Measurements from ENCODE around the gene CSRNP3.
A peak's percentile ranks its signal among the peaks of the same experiment; 100 is the strongest.

Gene CSRNP3

DNA sequence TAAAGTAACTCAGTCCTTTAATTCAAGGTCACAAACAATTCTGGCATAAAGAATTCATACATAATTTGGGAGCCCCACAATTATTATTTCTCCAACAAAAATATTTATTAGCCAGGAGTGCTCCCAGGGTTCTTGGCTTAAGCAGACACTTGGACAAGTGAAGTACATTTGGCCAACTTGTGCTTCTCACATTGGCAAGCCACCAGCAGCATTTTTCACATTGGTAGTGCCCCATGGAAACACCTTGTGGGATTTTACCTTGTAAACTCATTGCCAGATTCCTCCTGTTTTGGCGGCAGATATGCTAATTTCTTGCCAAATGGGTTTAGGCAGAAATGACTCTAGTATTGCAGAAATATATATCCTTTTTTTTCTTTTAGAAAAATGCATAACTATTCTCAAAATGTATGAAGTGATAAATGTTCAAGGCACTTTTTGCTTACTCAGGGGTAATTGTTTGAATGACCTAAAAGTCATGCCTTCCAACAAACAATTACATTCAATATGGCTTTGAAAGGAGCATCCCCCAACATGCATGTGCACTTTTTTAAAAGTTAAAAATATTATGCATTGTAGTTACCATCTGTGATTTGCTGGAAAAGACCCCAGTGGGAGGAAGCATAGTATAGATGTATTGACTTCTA is 113.5 kb downstream of the CSRNP3 start:
- CTCF ChIA-PET, result no interaction called here
- POLR2A ChIA-PET, result no interaction called here
- TF ChIP-seq ZNF324 (tag by site-specific recombination; IDR thresholded peaks at IDR 0.05), result no peak
- no peak for TF ChIP-seq ZNF146 (tag by site-specific recombination; IDR thresholded peaks at IDR 0.05)
- TF ChIP-seq ZNF366 (tag by site-specific recombination; conservative IDR thresholded peaks at IDR 0.05), result no peak
- TF ChIP-seq, protein P1, sequence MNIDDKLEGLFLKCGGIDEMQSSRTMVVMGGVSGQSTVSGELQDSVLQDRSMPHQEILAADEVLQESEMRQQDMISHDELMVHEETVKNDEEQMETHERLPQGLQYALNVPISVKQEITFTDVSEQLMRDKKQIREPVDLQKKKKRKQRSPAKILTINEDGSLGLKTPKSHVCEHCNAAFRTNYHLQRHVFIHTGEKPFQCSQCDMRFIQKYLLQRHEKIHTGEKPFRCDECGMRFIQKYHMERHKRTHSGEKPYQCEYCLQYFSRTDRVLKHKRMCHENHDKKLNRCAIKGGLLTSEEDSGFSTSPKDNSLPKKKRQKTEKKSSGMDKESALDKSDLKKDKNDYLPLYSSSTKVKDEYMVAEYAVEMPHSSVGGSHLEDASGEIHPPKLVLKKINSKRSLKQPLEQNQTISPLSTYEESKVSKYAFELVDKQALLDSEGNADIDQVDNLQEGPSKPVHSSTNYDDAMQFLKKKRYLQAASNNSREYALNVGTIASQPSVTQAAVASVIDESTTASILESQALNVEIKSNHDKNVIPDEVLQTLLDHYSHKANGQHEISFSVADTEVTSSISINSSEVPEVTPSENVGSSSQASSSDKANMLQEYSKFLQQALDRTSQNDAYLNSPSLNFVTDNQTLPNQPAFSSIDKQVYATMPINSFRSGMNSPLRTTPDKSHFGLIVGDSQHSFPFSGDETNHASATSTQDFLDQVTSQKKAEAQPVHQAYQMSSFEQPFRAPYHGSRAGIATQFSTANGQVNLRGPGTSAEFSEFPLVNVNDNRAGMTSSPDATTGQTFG (tag by site-specific recombination; IDR thresholded peaks at IDR 0.05; ENCODE audit: borderline replicate concordance), result no peak
- TF ChIP-seq, protein P2, sequence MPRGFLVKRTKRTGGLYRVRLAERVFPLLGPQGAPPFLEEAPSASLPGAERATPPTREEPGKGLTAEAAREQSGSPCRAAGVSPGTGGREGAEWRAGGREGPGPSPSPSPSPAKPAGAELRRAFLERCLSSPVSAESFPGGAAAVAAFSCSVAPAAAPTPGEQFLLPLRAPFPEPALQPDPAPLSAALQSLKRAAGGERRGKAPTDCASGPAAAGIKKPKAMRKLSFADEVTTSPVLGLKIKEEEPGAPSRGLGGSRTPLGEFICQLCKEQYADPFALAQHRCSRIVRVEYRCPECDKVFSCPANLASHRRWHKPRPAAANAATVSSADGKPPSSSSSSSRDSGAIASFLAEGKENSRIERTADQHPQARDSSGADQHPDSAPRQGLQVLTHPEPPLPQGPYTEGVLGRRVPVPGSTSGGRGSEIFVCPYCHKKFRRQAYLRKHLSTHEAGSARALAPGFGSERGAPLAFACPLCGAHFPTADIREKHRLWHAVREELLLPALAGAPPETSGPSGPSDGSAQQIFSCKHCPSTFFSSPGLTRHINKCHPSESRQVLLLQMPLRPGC (tag by site-specific recombination; IDR thresholded peaks at IDR 0.05), result no peak
- TF ChIP-seq ZNF416 (tag by site-specific recombination; IDR thresholded peaks at IDR 0.05), result no peak

DNA sequence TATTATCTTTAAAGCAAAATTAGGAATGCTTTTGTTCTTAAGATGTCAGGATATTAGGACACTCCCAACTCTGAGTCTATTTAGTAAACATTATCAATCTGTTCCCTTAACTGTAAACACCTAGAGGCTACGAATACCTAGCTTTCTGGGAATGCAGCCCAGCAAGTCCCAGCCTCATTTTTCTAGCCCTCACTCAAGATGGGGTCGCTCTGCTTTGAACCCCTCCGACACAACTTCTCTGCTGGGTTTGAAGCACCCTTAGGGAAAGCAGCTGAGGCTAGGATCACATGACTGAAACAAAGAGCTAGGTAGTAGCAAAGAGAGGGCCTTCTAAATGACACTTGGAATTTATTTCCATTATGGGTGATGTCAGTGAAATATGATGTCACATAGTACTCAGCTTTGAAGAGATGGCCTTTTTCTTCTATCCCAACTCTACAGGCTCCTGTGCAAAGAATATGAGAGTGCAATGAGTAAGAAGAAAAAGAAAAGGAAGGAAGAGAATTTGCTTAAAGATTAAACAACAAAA is 114.7 kb downstream of the CSRNP3 start:
- POLR2A ChIA-PET, result no interaction called here
- CTCF ChIA-PET, result interaction anchor here (0.7 kb wide), 1 partner anchor 183 kb away, joined by 5 read pairs; no protein-coding TSS in a partner anchor
- Histone ChIP-seq H3K4me3 (ENCODE audit: low read depth, low read length) (no peak overlapping the region), H3K36me3 (ENCODE audit: control insufficient read depth in 2 of 2, insufficient read depth in 1 of 2, low read length in 2 of 2) (no peaks in the 10 kb centered on the region), H3K9me3 (ENCODE audit: control insufficient read depth, insufficient read depth, low read depth, low read length) (no peaks in the 10 kb centered on the region), H3K27ac (ENCODE audit: extremely low read depth, low read depth, low read length) (no peak overlapping the region), H3K4me1 (ENCODE audit: control insufficient read depth, insufficient read depth, low read length) (no peaks in the 10 kb centered on the region; the same call in 1 of the 2 replicates)
- peak; percentile 44; the same call in 1 of the 2 replicates for TF ChIP-seq ZBTB21 (tag by site-specific recombination; IDR thresholded peaks at IDR 0.05)
- no peak for TF ChIP-seq ZNF324 (tag by site-specific recombination; IDR thresholded peaks at IDR 0.05)
- TF ChIP-seq, protein P3, sequence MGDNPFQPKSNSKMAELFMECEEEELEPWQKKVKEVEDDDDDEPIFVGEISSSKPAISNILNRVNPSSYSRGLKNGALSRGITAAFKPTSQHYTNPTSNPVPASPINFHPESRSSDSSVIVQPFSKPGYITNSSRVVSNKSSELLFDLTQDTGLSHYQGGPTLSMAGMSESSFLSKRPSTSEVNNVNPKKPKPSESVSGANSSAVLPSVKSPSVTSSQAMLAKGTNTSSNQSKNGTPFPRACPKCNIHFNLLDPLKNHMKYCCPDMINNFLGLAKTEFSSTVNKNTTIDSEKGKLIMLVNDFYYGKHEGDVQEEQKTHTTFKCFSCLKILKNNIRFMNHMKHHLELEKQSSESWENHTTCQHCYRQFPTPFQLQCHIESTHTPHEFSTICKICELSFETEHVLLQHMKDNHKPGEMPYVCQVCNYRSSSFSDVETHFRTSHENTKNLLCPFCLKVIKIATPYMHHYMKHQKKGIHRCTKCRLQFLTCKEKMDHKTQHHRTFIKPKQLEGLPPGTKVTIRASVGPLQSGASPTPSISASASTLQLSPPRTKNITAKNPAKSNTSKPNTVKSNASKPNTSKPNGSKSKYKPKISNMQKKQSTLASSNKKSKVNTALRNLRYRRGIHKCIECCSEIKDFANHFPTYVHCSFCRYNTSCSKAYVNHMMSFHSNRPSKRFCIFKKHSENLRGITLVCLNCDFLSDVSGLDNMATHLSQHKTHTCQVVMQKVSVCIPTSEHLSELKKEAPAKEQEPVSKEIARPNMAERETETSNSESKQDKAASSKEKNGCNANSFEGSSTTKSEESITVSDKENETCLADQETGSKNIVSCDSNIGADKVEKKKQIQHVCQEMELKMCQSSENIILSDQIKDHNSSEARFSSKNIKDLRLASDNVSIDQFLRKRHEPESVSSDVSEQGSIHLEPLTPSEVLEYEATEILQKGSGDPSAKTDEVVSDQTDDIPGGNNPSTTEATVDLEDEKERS (tag by site-specific recombination; IDR thresholded peaks at IDR 0.05), result no peak
- no peak for TF ChIP-seq KLF8 (tag by site-specific recombination; IDR thresholded peaks at IDR 0.05)
- no peak for TF ChIP-seq YY1 (tag by site-specific recombination; IDR thresholded peaks at IDR 0.05)
- no peak for TF ChIP-seq ZNF792 (tag by site-specific recombination; IDR thresholded peaks at IDR 0.05)
- peak; percentile 48 for TF ChIP-seq ZNF629 (tag by site-specific recombination; IDR thresholded peaks at IDR 0.05)
- TF ChIP-seq GLI2 (tag by site-specific recombination; IDR thresholded peaks at IDR 0.05; ENCODE audit: borderline replicate concordance, low read depth), result no peak
- TF ChIP-seq ZNF248 (tag by site-specific recombination; IDR thresholded peaks at IDR 0.05), result no peak
- TF ChIP-seq GLIS2 (tag by site-specific recombination; IDR thresholded peaks at IDR 0.05), result no peak
- no peak for TF ChIP-seq ZNF548 (tag by site-specific recombination; IDR thresholded peaks at IDR 0.05)
- TF ChIP-seq, protein P4, sequence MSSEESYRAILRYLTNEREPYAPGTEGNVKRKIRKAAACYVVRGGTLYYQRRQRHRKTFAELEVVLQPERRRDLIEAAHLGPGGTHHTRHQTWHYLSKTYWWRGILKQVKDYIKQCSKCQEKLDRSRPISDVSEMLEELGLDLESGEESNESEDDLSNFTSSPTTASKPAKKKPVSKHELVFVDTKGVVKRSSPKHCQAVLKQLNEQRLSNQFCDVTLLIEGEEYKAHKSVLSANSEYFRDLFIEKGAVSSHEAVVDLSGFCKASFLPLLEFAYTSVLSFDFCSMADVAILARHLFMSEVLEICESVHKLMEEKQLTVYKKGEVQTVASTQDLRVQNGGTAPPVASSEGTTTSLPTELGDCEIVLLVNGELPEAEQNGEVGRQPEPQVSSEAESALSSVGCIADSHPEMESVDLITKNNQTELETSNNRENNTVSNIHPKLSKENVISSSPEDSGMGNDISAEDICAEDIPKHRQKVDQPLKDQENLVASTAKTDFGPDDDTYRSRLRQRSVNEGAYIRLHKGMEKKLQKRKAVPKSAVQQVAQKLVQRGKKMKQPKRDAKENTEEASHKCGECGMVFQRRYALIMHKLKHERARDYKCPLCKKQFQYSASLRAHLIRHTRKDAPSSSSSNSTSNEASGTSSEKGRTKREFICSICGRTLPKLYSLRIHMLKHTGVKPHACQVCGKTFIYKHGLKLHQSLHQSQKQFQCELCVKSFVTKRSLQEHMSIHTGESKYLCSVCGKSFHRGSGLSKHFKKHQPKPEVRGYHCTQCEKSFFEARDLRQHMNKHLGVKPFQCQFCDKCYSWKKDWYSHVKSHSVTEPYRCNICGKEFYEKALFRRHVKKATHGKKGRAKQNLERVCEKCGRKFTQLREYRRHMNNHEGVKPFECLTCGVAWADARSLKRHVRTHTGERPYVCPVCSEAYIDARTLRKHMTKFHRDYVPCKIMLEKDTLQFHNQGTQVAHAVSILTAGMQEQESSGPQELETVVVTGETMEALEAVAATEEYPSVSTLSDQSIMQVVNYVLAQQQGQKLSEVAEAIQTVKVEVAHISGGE (tag by site-specific recombination; conservative IDR thresholded peaks at IDR 0.05; ENCODE audit: low read depth), result no peak

More for the DNA sequence above, 113.5 kb downstream of the CSRNP3 start:
- no peaks in the 10 kb centered on the region for H3K36me3 ChIP-seq (ENCODE audit: control insufficient read depth in 2 of 2, insufficient read depth in 1 of 2, low read length in 2 of 2)
- no peak overlapping the region for H3K4me3 ChIP-seq (ENCODE audit: low read depth, low read length)
- no peaks in the 10 kb centered on the region; the same call in 1 of the 2 replicates for H3K4me1 ChIP-seq (ENCODE audit: control insufficient read depth, insufficient read depth, low read length)
- H3K9me3 ChIP-seq (ENCODE audit: control insufficient read depth, insufficient read depth, low read depth, low read length), result no peaks in the 10 kb centered on the region
- no peak overlapping the region for H3K27ac ChIP-seq (ENCODE audit: extremely low read depth, low read depth, low read length)
